Inflammatory macrophage (primary cell): Measurements from ENCODE around the gene MRPL54.
A peak's percentile ranks its signal among the peaks of the same experiment; 100 is the strongest.
"Not testable (repeated sequence)": the region's sequence is repeated elsewhere in the genome, so short reads cannot be mapped to it uniquely, and the experiment has no call there.

Experiments used
- DNase-seq, 2 donors: peaks; one replicate each; pipeline ENCODE4 v3.0.0-alpha.2; 2020 to 2022

MRPL54 gene

GRCh38 chr19:3743486-3743885 lies 19.0 kb upstream of the MRPL54 start:
- DNase-seq = peak; percentile 16 to 26

DNA sequence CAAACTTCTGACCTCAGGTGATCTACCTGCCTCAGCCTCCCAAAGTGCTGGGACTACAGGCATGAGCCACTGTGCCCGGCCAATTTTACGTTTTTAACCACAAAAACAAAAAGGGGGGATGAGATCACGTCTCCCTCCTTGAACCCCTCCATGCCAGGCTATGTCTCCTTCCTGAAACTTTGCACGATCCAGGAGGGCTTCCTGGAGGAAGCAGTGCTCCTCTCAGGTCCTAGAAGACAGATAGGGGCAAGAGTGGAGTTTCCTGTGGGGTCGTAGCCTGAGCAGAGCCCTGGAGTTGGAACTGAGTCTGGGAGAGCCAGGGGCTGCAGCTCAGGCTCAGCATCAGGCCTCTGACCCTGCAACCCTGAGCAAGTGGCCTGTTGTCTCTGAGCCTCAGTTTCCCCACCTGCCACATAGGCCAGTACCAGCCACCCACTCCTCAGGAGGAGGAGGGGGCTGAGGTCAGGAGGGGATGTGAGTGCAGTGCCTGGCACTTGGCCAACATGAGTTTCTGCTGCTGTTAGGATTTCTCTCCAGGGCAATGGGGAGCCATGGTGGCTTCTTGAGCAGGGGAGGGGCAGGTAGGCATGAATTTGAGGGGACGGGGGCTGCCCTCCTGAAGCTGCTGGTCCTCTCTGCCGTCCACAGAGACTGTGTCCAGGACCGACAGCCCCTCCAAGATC lies 17.0 kb upstream of the MRPL54 start:
- DNase-seq = no peak

GRCh38 chr19:3746371-3747056 lies 16.0 kb upstream of the MRPL54 start:
- no peak for DNase-seq

GRCh38 chr19:3748965-3749364 lies 13.5 kb upstream of the MRPL54 start:
- DNase-seq = no peak

- no peak for DNase-seq
These were observed 12.3 kb upstream of the MRPL54 start for GRCh38 chr19:3750211-3750610.

GRCh38 chr19:3751236-3751635 lies 11.2 kb upstream of the MRPL54 start:
- DNase-seq = no peak

DNA sequence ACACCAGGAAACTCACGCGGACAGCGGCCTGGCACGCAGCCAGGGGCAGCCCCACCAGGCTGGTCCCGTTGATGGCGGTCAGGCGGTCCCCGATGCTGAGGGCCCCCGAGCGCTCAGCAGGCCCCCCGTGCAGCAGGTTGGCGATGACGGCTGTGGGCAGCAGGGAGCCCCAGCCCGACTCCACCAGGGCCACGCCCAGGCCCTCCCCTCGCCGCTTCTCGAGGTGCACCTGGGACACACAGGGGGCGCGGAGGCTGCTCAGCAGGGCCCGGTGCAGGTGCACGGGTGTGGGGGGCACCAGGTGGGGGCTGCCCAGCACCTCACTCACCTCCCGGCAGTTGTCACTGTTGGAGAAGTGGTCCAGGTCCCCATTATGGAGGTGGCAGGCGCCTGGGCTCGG lies 10.0 kb upstream of the MRPL54 start:
- DNase-seq = no peak

DNA sequence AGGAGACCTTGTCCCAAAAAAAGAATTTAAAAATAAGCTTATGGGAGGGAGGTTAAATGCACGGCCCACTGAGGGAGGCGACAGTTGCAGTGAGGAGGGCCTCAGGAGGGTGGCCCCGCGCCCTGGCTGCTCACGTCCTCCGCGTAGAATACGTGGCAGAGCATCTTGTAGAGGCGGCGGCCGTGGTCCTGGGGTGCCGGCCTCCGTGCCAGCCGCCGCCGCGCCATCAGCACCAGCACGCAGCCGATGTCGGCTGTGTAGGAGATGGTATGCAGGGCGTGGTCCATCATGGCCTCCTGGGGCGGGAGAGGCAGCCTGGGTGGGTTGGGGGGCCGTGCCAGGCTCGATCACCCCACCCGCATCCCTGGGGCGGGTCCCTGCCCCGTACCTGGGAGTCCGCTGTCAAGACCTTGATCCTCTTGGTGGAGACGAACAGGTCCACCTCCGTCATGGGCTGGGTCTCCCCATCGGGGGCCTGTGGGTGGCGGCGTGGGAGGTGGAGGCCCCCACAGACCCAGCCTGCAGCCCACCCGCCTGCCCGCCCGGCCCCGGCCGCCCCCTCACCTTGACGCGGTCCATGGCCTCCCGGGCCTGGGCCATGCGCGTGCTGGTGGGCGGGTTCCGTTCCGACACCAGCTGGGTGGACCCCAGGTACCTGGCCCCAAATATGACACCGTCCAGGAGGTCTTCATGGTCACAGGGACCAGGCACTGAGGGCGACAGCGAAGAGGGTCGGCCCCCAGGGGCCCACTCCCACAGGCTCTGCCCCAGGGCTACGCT lies 8.7 kb upstream of the MRPL54 start:
- no peak for DNase-seq

DNA sequence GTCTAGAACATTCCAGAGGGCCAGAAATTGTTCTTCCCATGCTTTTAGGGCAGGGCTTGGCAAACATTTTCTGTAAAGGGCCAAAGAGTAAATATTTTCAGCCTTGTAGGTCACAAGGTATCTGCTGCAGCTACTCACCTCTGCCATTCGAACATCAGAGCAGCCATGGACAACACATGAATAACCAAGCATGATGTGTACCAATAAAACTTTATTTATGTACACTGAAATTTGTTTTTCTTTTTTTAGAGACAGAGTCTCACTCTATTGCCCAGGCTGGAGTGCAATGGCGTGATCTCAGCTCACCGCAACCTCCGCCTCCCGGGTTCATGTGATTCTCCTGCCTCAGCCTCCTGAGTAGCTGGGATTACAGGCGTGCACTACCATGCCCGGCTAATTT lies 4.8 kb upstream of the MRPL54 start:
- DNase-seq = not testable (repeated sequence)

- not testable (repeated sequence) for DNase-seq
These were observed 4.2 kb upstream of the MRPL54 start for GRCh38 chr19:3758297-3758696.

DNA sequence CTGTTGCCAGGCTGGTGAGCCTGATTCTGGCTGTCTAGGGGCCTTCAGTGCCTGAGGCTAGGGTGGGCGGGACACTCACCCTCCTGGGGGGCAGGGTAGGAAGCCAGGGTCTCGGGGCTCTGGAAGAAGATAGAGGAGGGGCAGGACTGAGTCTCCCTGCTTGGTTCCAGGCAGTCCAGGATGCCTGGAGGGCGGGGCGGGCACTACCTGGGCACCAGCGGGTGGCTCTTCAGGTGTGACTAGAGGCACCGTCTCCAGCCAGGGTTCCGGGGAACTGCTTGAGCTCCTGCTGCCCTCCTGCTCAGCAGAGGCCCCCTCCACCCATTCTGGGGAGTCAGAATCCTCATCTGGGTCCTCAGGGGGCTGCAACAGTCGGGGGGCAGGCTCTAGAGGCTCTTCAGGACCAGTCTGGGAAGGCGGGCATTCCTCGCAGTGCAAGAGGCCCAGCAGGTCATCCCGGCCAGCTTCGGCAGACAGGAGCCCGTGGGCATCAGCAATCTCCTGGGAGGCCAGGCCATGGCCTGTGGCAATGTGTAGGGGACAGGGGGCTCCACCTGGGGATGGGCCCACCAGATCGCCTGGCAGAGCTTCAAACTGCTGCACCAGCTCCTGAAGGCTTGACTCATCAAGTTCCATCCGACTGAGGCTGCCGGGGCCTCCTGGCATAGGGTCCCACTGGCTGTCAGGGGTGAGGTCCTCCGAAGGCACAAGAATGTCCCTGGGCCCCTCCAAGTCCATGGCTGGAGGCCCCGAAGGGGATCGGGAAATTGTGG lies 2.8 kb upstream of the MRPL54 start:
- no peak for DNase-seq

- DNase-seq = no peak
These were observed 1.6 kb upstream of the MRPL54 start for GRCh38 chr19:3760871-3761361.

DNA sequence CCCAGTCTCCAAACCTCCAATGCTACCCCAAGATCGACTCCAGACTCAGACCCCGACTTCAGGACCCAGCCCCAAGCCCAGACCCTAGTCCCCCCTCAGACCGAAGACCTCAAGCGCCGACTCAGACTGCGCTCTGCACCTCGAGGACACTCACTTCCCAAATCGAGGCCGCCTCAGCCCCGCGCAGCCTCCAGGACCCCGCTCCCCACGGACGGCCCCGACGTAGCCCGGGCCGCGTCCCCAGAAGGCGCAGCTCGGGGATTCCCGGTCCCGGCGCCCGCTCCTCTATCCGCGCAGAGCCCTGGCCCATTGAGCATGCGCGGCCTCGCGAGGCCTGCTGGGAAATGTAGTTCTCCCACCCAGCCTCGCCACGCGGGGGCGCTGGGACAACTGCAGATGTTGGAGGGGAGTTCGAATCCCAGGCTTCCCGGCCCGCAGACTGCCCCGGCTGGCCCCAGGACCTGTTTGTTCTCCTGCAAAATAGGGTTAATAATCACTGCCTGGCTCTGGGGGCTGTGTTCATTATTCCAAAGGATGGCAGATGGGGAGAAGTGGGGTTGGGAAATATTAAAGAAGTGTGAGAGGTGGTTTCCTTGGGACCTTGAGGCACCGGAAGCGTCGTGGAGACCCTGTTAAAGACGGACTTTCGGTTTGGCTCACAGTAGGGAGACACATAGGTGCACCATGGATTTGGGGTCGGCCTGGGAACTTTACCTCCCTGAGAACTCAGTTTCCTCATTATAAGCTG lies 926 bp upstream of the MRPL54 start, which contains the start of gene APBA3:
APBA3 (minus strand) TSS at position 311 of the 748 bp plus-strand sequence. CDS start 1,428 bp downstream, outside the sequence.
- peak; percentile 91 to 94 for DNase-seq

DNA sequence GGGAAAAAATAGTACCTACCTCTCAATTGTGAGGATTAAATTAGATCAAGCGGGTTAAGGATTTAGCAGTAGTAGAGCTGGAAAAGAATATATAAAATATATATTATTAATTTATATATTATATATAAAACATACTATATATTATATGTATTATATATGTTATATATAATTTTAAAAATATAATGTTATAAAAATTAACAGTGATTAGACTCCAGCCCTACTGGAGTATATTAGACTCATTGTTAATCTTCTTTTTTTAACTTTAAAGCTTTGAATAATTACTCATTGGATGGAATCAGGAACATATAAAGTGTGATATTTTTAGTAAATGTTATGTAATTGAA lies 380 bp upstream of the MRPL54 start:
- DNase-seq = no peak

GRCh38 chr19:3765121-3765520 lies 2.6 kb downstream of the MRPL54 start:
- DNase-seq = no peak

DNA sequence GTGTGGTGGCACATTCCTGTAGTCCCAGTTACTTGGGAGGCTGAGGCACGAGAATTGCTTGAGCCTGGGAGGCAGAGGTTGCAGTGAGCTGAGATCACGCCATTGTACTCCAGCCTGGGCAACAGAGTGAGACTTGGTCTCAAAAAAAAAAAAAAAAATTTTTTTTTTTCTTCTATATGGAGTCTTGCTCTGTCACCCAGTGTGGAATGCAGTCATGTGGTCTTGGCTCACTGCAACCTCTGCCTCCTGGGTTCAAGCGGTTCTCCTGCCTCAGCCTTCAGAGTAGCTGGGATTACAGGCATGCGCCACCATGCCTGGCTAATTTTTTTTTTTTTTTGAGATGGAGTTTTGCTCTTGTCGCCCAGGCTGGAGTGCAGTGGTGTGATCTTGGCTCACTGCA lies 3.3 kb downstream of the MRPL54 start:
- DNase-seq = not testable (repeated sequence)

- DNase-seq = peak; percentile 18 to 30
These were observed 4.0 kb downstream of the MRPL54 start for GRCh38 chr19:3766520-3766919.

DNA sequence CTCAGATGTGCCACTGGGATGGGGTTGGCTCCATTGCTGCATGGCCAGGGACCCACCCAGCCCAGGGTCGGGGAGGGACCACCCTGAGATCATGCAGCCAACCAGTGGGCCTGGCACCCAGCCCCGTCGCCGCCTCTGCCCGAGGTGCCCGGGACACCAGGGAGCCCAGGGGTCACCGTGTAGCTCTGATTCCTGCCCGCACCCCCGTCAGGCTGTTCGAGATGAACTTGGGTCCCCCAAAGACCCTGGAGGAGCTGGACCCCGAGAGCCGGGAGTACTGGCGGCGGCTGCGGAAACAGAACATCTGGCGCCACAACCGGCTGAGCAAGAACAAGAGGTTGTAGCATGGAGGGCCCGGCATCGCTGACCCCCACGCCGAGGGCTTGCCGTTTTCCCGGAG lies 4.6 kb downstream of the MRPL54 start:
- no peak for DNase-seq

DNA sequence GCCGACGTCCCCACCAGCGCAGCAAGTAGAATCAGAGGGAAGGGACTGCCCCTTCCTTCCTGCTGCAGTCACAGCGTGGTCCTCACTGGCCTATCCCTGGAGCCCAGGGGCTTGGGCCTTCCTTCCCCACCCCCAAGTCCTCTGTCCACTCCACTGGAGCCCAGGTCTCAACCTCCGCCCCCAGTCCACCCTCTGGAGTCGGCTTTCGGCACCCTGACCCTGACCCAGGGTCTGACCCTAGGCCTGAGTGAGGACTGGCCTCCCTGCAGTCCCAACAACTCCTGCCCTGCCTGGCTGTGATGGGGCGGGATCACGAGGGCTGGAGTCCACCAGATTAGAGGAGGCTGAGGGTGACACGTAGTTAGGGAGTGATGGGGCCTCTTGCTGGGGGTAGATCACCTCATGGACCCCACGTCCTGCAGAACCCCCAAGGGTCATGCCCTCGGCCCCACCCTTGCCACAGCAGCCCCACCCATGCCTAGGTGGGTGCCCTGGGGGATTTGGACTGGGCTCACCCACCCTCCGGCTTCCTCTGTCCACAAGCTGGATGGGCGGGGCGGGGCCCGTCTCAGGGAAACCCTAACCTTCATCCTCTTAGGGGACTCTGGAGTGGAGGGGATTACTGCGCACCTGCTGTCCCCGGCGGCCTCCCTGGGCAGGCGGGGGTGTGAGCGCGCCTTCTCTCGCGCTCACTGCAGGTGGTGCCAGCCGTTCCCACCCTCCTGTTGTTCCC lies 5.7 kb downstream of the MRPL54 start:
- no peak for DNase-seq

DNA sequence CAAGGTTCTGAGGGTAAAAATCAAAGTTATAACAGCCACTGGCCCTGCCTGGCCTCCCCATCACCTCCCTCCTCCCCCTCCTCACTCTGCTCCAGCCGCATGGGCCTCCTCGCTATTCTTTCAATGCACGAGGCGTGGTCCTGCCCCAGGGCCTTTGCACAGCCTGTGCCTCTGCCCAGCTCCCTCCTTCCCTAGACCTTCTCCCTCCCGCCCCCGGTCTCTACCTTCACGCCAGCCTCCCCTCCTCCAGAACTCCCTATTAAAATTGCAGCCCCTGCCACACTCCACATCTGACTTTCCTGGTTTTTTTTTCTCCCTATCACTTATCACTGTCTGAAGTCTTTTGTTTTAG lies 6.2 kb downstream of the MRPL54 start:
- DNase-seq = no peak

DNA sequence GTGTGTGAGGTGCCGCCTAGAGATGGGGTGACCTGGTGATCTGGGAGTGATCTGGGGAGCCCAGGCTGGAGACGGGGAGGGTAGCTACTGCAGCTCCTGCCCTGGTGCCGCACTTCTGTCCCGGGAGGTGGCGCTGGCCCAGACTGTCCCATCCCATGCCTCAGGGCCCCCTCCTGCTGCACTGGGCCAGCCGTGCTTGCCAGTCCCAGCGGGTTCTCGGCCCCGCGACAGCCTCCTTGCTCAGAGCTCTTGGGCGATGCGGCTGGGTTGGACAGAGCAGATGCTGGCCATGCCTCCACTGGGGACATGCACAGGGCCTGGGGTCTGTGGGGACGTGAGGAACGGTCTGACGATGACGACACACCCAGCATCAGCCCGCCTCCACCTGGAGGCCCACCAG lies 7.0 kb downstream of the MRPL54 start:
- no peak for DNase-seq
